Measurements from ENCODE around the gene SCAMP2.

- TF ChIP-seq CTCF (IDR thresholded peaks at IDR 0.05; ENCODE audit: insufficient read depth, low read depth, low read length) = no peak
- no peak for TF ChIP-seq EZH2 (IDR thresholded peaks at IDR 0.05; ENCODE audit: insufficient read depth, low read length)
Observed at GRCh38 chr15:74895830-74896229, 22.7 kb upstream of the SCAMP2 start.

Data from astrocyte (in vitro differentiated cells and primary cell).